OCI-LY7 (cell line): ENCODE results near the gene NEO1.

Experiments
- EZH2phosphoT487 ChIP-seq: fragments of 200-600 bp; sonication (generic); IDR thresholded peaks from 2 replicates; pipeline ENCODE4 v1.6.1; 2018; ENCODE audit warnings: low read depth, borderline replicate concordance, mild to moderate bottlenecking, mixed run types, antibody characterized with exemption, low read length, moderate library complexity, mixed read lengths
- TF ChIP-seq, protein P1 (sequence below): fragments of 200-600 bp; sonication (generic); conservative IDR thresholded peaks from 2 replicates; pipeline ENCODE4 v1.5.1; 2014; ENCODE audit warnings: mild to moderate bottlenecking, antibody characterized with exemption, low read length, moderate library complexity, mixed read lengths

GRCh38 chr15:73336756-73337155, 284.5 kb downstream of the NEO1 start:
- TF ChIP-seq, protein P1, sequence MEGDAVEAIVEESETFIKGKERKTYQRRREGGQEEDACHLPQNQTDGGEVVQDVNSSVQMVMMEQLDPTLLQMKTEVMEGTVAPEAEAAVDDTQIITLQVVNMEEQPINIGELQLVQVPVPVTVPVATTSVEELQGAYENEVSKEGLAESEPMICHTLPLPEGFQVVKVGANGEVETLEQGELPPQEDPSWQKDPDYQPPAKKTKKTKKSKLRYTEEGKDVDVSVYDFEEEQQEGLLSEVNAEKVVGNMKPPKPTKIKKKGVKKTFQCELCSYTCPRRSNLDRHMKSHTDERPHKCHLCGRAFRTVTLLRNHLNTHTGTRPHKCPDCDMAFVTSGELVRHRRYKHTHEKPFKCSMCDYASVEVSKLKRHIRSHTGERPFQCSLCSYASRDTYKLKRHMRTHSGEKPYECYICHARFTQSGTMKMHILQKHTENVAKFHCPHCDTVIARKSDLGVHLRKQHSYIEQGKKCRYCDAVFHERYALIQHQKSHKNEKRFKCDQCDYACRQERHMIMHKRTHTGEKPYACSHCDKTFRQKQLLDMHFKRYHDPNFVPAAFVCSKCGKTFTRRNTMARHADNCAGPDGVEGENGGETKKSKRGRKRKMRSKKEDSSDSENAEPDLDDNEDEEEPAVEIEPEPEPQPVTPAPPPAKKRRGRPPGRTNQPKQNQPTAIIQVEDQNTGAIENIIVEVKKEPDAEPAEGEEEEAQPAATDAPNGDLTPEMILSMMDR: no peak
- TF ChIP-seq EZH2phosphoT487: no peak
